OCI-LY3 (cell line): Measurements from ENCODE around the gene WDR12.

Experiments
- CTCF ChIP-seq: fragments of 200-600, 300-600 bp; sonication (generic); IDR thresholded peaks from 2 replicates; pipeline ENCODE4 v1.5.1; 2014; ENCODE audit warnings: antibody characterized with exemption, low read length, low read depth
- EZH2phosphoT487 ChIP-seq: fragments of 200-600 bp; shearing (Covaris generic); IDR thresholded peaks from 2 replicates; pipeline ENCODE4 v1.6.1; 2018; ENCODE audit warnings: antibody characterized with exemption, mixed run types, low read depth

DNA sequence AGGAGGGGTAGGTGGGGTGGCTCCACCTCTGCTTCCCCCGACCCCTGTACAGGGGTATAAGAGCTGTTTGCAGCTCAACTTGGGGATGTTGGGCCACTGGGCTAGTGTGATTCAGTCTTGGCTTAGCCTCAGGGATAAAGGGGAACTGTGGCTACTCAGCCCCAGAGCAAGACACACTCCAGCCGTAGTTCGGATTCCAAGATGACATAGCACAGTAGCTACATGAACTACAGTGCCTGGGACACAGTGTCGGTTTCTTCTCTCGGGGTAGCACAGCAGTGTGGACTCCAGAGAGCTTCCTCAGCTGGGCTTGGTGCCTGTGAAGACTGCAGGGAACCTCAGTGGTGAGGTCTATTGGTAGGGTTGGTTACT lies 21.7 kb upstream of the WDR12 start:
- no peak for TF ChIP-seq CTCF
- TF ChIP-seq EZH2phosphoT487, result no peak
